Measurements from ENCODE around the gene GLB1L2.

GLB1L2 gene

GRCh38 chr11:134359646-134360045 is 27.9 kb downstream of the GLB1L2 start:
- no peak overlapping the region for H3K9ac ChIP-seq (ENCODE audit: low read length)
- no peaks in the 10 kb centered on the region for H3F3A ChIP-seq (ENCODE audit: insufficient read depth)
- no peaks in the 10 kb centered on the region for H3K27me3 ChIP-seq (ENCODE audit: low read length)
- no peak overlapping the region for H2AFZ ChIP-seq (ENCODE audit: low read depth, low read length, severe bottlenecking)
- H3K79me2 ChIP-seq (ENCODE audit: insufficient read depth, low read length), result no peaks in the 10 kb centered on the region
- TF ChIP-seq EZH2phosphoT487 (conservative IDR thresholded peaks at IDR 0.05; ENCODE audit: low read length), result no peak
- TF ChIP-seq CTCF (IDR thresholded peaks at IDR 0.05; ENCODE audit: insufficient read depth, low read length, poor library complexity, severe bottlenecking), result no peak
- H3K27ac ChIP-seq (ENCODE audit: low read depth, low read length), result no peak overlapping the region
- no peaks in the 10 kb centered on the region for H3K9me3 ChIP-seq (ENCODE audit: insufficient read depth, low read length)
- H3K4me2 ChIP-seq (ENCODE audit: low read depth, low read length, poor library complexity, severe bottlenecking), result no peak overlapping the region
- no peaks in the 10 kb centered on the region for H4K20me1 ChIP-seq (ENCODE audit: low read depth, low read length)
- no peaks in the 10 kb centered on the region for H3K9me2 ChIP-seq (replicated peaks; ENCODE audit: insufficient read depth, low read length)
- H3K36me3 ChIP-seq (ENCODE audit: low read length), result no peaks in the 10 kb centered on the region
- no peak overlapping the region for H3K4me3 ChIP-seq (ENCODE audit: insufficient read depth, low read length, poor library complexity, severe bottlenecking)

GRCh38 chr11:134360050-134360835 is 28.5 kb downstream of the GLB1L2 start:
- Histone ChIP-seq H4K20me1 (ENCODE audit: low read depth, low read length) (no peaks in the 10 kb centered on the region), H3K27ac (ENCODE audit: low read depth, low read length) (no peak overlapping the region), H2AFZ (ENCODE audit: low read depth, low read length, severe bottlenecking) (no peak overlapping the region), H3K9me3 (ENCODE audit: insufficient read depth, low read length) (no peaks in the 10 kb centered on the region), H3K36me3 (ENCODE audit: low read length) (no peaks in the 10 kb centered on the region), H3K79me2 (ENCODE audit: insufficient read depth, low read length) (no peaks in the 10 kb centered on the region), H3K9me2 (replicated peaks; ENCODE audit: insufficient read depth, low read length) (no peaks in the 10 kb centered on the region), H3K4me2 (ENCODE audit: low read depth, low read length, poor library complexity, severe bottlenecking) (no peak overlapping the region), H3K4me3 (ENCODE audit: insufficient read depth, low read length, poor library complexity, severe bottlenecking) (no peak overlapping the region), H3K9ac (ENCODE audit: low read length) (no peak overlapping the region), H3K27me3 (ENCODE audit: low read length) (no peaks in the 10 kb centered on the region), H3F3A (ENCODE audit: insufficient read depth) (no peaks in the 10 kb centered on the region)
- TF ChIP-seq CTCF (IDR thresholded peaks at IDR 0.05; ENCODE audit: insufficient read depth, low read length, poor library complexity, severe bottlenecking) (peak; percentile 27), EZH2phosphoT487 (conservative IDR thresholded peaks at IDR 0.05; ENCODE audit: low read length) (no peak)

GRCh38 chr11:134361661-134362060 is 29.9 kb downstream of the GLB1L2 start:
- no peaks in the 10 kb centered on the region for H3K9me3 ChIP-seq (ENCODE audit: insufficient read depth, low read length)
- no peaks in the 10 kb centered on the region for H3K36me3 ChIP-seq (ENCODE audit: low read length)
- H3K9me2 ChIP-seq (replicated peaks; ENCODE audit: insufficient read depth, low read length), result no peaks in the 10 kb centered on the region
- H3K79me2 ChIP-seq (ENCODE audit: insufficient read depth, low read length), result no peaks in the 10 kb centered on the region
- H3K4me3 ChIP-seq (ENCODE audit: insufficient read depth, low read length, poor library complexity, severe bottlenecking), result no peak overlapping the region
- TF ChIP-seq CTCF (IDR thresholded peaks at IDR 0.05; ENCODE audit: insufficient read depth, low read length, poor library complexity, severe bottlenecking), result no peak
- H3F3A ChIP-seq (ENCODE audit: insufficient read depth), result no peaks in the 10 kb centered on the region
- H4K20me1 ChIP-seq (ENCODE audit: low read depth, low read length), result no peaks in the 10 kb centered on the region
- no peak overlapping the region for H3K4me2 ChIP-seq (ENCODE audit: low read depth, low read length, poor library complexity, severe bottlenecking)
- H3K27ac ChIP-seq (ENCODE audit: low read depth, low read length), result no peak overlapping the region
- H3K27me3 ChIP-seq (ENCODE audit: low read length), result no peaks in the 10 kb centered on the region
- H2AFZ ChIP-seq (ENCODE audit: low read depth, low read length, severe bottlenecking), result no peak overlapping the region
- H3K9ac ChIP-seq (ENCODE audit: low read length), result no peak overlapping the region
